ENCODE results near the gene SRPRB.

GRCh38 chr3:133777807-133778568 is 27.6 kb upstream of the SRPRB start:
- no peak for TF ChIP-seq CTCF (conservative IDR thresholded peaks at IDR 0.05; ENCODE audit: low read depth in 2 of 2)
- no peak for TF ChIP-seq POLR2AphosphoS5 (IDR thresholded peaks at IDR 0.05; ENCODE audit: low read depth)
- TF ChIP-seq CREB1 (CRISPR knock-in tag; IDR thresholded peaks at IDR 0.05; ENCODE audit: low read depth): no peak
- no peak for TF ChIP-seq EZH2phosphoT487 (IDR thresholded peaks at IDR 0.05; ENCODE audit: unreplicated experiment)
